Raji (cell line): ENCODE data around the gene NUP43.

Experiments used
- POLR2A ChIP-seq: IDR thresholded peaks from 2 replicates; pipeline ENCODE4 v1.6.1; 2011; ENCODE audit warnings: low read depth, low read length, control low read depth; ENCODE audit not compliant: insufficient read depth

NUP43 gene

GRCh38 chr6:149717588-149718458 lies 28.5 kb downstream of the NUP43 start, which contains the start of gene LATS1:
Gene LATS1, minus strand, starts transcription at chr6:149718101. Its CDS starts 15,975 bp downstream, at chr6:149702126.
- TF ChIP-seq POLR2A = peak; percentile 97

DNA sequence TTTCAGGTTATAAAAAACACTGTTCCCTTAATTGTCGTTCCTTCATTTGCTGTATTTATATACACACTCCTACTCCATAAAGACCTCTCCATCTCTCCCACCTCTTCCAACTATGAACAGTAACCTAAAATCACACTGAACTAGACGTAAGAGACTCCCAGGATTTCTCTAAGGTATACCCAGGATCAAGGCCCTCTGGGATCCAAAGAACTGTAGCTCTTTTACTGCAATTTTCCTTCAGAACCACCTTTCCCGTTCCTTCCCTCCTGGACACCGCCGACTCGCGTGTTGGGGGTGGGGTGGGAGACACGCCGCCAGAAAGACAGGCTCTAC lies 29.1 kb downstream of the NUP43 start:
- TF ChIP-seq POLR2A = no peak

- TF ChIP-seq POLR2A = no peak
These were observed 30.0 kb downstream of the NUP43 start for GRCh38 chr6:149716181-149716963.

DNA sequence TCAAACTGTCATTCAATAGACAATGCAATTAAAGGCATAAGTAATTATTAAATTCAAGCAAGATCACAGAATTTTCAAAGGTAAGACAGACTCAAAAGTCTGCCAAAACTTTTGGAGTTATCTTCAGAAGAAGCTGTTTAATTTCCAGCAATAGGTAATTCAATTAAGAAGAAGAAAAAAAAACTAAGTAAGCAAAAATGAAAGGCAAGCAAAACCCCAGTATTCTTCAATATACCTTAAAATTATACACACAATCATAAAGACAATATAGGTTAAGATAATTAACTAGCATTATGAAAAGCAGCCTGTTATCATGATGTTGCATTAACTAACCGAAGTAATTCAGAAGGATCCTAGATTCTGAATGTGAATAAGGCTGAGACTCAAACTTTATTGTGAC lies 31.9 kb downstream of the NUP43 start:
- no peak for TF ChIP-seq POLR2A

DNA sequence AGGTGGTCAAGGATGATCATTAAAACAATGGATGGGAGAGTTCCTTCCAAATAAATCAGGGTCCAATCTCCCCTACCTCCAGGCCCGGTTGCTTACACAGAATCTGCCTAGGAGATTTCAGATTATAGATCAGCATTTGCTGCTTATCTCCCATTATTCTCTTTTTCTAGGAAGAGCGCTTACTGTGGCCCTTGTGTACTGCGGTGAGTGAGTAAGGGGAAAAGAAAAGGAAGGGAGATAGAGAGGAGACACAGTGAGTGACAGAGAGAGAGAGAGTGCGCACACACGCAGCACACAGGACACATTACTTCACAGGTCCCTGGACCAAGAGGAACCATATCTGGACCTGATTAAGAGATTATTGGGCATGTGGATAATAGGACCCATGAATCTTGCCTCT lies 34.6 kb downstream of the NUP43 start:
- TF ChIP-seq POLR2A = no peak

DNA sequence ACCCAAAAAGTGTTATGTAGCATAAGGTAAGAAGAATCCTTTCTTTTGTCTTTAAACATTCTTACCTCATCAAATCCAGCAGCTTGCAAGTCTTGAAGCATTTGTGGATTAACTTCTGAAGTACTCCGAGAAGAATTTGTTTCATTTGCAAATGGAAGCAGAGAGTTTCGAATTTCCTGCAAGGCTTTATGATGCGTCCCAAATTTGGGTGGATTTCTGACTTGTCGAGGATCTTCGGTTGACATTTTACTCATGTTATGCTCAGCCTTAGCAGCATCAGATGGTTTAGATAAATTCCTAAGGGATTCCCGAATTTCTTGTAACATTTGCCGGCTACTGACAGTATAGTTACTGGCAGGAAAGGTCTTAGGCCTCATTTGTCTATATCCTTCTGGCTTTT lies 44.6 kb downstream of the NUP43 start:
- TF ChIP-seq POLR2A = no peak

DNA sequence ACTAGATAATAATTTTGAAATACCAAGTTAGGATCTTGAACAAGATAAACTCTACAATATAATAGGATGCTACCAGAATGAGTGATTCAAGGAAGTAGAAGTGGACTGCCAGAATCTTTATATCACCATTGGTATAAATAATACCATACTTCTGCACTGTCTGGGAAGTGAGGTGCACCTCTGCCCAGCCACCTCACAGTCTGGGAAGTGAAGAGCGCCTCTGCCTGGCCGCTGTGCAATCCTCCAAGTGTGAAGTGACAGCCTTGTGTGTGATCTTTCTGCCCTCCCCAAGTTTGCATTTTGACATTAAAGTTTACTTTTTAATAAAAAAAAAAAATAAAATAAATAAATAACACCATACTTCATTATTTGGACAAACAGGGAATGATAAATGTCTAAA lies 47.2 kb downstream of the NUP43 start:
- TF ChIP-seq POLR2A = no peak

DNA sequence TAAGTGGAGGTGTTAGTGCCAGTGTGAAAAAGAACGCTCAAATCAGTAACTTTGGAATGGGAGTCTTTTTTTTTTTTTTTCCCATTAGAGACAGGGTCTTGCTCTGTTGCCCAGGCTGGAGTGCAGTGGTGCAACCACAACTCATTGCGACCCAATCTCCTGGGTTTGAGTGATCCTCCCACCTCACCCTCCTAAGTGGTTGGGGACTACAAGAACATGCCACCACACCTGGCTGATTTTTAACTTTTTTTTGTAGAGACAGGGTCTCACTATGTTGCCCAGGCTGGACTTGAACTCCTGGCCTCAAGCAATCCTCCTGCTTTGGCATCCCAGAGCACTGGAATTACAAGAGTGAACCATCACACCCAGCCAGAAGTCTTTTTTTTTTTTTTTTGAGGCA lies 48.2 kb downstream of the NUP43 start:
- TF ChIP-seq POLR2A = no peak

GRCh38 chr6:149696901-149697300 lies 49.4 kb downstream of the NUP43 start:
- no peak for TF ChIP-seq POLR2A

DNA sequence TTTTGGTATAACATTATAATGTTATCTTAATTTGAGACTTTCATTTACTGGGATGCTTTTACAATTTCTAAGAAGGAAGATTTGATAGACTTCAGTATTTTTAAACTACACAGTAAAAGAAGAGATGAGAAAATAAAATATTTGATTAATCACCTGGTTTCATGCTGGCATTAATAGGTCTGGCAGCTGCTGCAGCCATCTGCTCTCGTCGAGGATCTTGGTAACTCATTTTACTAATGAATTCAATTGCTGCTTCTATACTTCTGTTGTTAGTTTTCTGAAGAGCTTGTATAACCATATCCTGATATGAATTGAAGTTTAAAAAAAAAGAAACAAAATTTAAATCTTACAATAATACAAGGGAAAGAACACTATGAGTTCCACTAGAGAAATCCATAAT lies 51.4 kb downstream of the NUP43 start:
- TF ChIP-seq POLR2A = no peak

DNA sequence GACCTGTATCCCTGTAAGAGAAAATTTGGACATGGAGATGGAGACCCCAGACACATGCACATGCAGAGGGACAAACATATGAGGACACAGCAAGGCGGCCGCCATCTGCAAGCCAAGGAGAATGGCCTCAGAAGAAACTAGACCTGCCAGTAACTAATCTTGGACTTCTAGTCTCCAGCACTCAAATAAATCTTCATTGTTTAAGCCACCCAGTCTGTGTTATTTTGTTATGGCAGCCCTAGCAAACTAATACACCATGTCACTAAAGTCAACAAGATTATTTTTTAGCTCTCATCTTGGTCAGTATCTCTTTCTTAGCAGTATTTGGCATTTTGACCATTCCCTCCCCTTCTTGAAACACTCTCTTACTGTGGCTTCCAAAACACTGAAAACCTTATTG lies 55.1 kb downstream of the NUP43 start:
- TF ChIP-seq POLR2A = no peak

- no peak for TF ChIP-seq POLR2A
These were observed 60.1 kb downstream of the NUP43 start for GRCh38 chr6:149686230-149686629.

GRCh38 chr6:149683256-149683859 lies 63.0 kb downstream of the NUP43 start:
- no peak for TF ChIP-seq POLR2A

DNA sequence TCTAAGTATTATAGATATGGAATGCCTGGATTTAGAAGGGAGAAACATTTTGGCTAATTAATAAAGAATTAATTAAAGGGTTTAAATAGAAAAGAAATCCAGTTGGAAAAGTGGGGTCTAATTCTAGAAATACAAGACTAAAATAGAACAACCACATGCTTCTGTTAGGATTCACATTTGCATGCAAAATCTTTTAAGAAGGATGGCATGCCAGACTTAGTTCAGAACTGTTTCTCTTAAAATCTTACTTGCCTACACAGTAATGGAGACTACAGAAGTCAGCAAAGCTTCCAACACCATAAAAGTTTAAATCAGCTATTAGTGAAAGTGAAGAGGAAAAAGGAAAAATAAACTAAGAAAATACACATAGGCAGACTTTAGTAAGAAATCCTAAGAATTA lies 65.1 kb downstream of the NUP43 start:
- no peak for TF ChIP-seq POLR2A

DNA sequence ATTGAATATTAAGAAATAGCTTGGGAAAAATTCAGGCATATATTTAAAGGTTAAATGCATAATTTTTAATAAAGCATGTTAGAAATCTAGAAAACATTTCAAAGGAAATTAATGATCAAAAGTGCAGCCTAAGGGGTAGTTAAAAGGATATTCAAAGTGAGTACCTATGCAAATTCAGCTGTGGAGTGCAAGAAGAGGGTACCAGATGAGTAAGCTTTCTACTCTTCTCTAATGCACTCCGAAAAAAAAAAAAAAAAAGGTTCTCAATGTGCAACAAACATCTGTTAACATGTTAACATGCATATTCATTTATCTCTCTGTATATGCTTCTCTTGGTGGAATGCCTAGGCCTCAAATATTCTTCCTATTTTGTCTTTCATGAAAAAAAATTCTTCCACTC lies 65.8 kb downstream of the NUP43 start:
- TF ChIP-seq POLR2A = no peak
